SK-N-SH (cell line): ENCODE measurements around the gene EFHB. TPM values are rescaled to one million over a fixed set of nuclear protein-coding genes. Genes with fewer than 3 reads are reported as not detected.

ENCODE experiments used
- CTCF ChIA-PET: fragments of 300-600, 350-600 bp; formaldehyde crosslinking; extraction: SDS; loops from one replicate; lab custom pipeline; 2021; lab: Yijun Ruan, JAX
- POLR2A ChIA-PET: fragments of 350-600 bp; sonication (Branson Sonifier 250); formaldehyde crosslinking; extraction: SDS; loops from one replicate; lab custom pipeline; 2020; ENCODE audit warnings: antibody characterized with exemption, inconsistent platforms; lab: Yijun Ruan, JAX
- DNase-seq: peaks from one replicate; pipeline ENCODE4 v3.0.0; 2012
- H2AFZ ChIP-seq: fragments of 200-600 bp; sonication (generic); 2 replicates; pipeline ENCODE4 v1.8.1; 2016; ENCODE audit warnings: antibody characterized with exemption, mild to moderate bottlenecking, low read depth
- H3F3A ChIP-seq: fragments of 200-600 bp; sonication (generic); replicated peaks from 2 replicates; pipeline ENCODE3; 2016; ENCODE audit warnings: antibody characterized with exemption, mild to moderate bottlenecking; ENCODE audit not compliant: insufficient read depth
- H3K27ac ChIP-seq, 2 experiments: fragments of 200-500 bp in 1 of 2; fragments of 200-600 bp in 1 of 2; sonication (Bioruptor generic) in 1 of 2; sonication (generic), shearing (Covaris generic) in 1 of 2; 2 replicates each; pipeline versions ENCODE4 v1.5.1 to v1.6.1; 2014 to 2016; ENCODE audit warnings: low read depth in 2 of 2, inconsistent platforms in 1 of 2, low read length in 1 of 2, mild to moderate bottlenecking in 1 of 2, mixed read lengths in 1 of 2
- H3K27me3 ChIP-seq: fragments of 200-600 bp; sonication (generic), shearing (Covaris generic); 2 replicates; pipeline ENCODE4 v1.6.1; 2016; ENCODE audit warnings: mixed run types; ENCODE audit not compliant: insufficient read depth
- H3K36me3 ChIP-seq, 2 experiments: fragments of 200-500 bp in 1 of 2; fragments of 200-600 bp in 1 of 2; sonication (Bioruptor generic) in 1 of 2; sonication (generic) in 1 of 2; replicated peaks in 1 of 2; 2 replicates each; pipeline versions ENCODE3 to v1.5.1; 2014 to 2016; ENCODE audit warnings: low read length in 1 of 2, mild to moderate bottlenecking in 1 of 2; ENCODE audit not compliant: insufficient read depth in 2 of 2, control insufficient read depth in 1 of 2
- H3K4me1 ChIP-seq, 2 experiments: fragments of 200-500 bp in 1 of 2; fragments of 200-600 bp in 1 of 2; sonication (Bioruptor generic) in 1 of 2; sonication (generic), shearing (Covaris generic) in 1 of 2; 2 replicates each; pipeline versions ENCODE4 v1.5.1 to v1.6.1; 2014 to 2016; ENCODE audit warnings: low read depth in 1 of 2, low read length in 1 of 2, mixed run types in 1 of 2; ENCODE audit not compliant: insufficient read depth in 2 of 2, control insufficient read depth in 1 of 2
- H3K4me2 ChIP-seq: fragments of 200-600 bp; sonication (generic), shearing (Covaris generic); 2 replicates; pipeline ENCODE4 v1.6.1; 2017; ENCODE audit warnings: mixed run types
- H3K4me3 ChIP-seq, 2 experiments: fragments of 200-500 bp in 1 of 2; fragments of 200-600 bp in 1 of 2; sonication (Bioruptor generic) in 1 of 2; sonication (generic), shearing (Covaris generic) in 1 of 2; 2 replicates each; pipeline versions ENCODE4 v1.5.1 to v1.8.1; 2014 to 2016; ENCODE audit warnings: low read depth in 2 of 2, inconsistent platforms in 1 of 2, low read length in 1 of 2, mild to moderate bottlenecking in 1 of 2, mixed read lengths in 1 of 2, moderate library complexity in 1 of 2
- H3K79me2 ChIP-seq: fragments of 200-600 bp; sonication (generic); 2 replicates; pipeline ENCODE4 v1.8.1; 2017; ENCODE audit warnings: mild to moderate bottlenecking; ENCODE audit not compliant: insufficient read depth
- H3K9ac ChIP-seq: fragments of 200-600 bp; sonication (generic); 2 replicates; pipeline ENCODE4 v1.6.1; 2017; ENCODE audit warnings: mixed run types
- H3K9me2 ChIP-seq: fragments of 200-600 bp; sonication (generic); 2 replicates; pipeline ENCODE4 v1.6.1; 2017; ENCODE audit warnings: mixed run types
- H3K9me3 ChIP-seq: fragments of 200-600 bp; sonication (generic); 2 replicates; pipeline ENCODE4 v1.6.1; 2017; ENCODE audit warnings: mixed run types, mild to moderate bottlenecking, moderate library complexity
- H4K20me1 ChIP-seq: fragments of 200-600 bp; sonication (generic); 2 replicates; pipeline ENCODE4 v1.6.1; 2017; ENCODE audit warnings: mild to moderate bottlenecking, mixed run types; ENCODE audit not compliant: insufficient read depth
- EP300 ChIP-seq, 2 experiments: IDR thresholded peaks; 2 replicates each; pipeline versions ENCODE4 v1.4.0 to v1.6.1; 2012; ENCODE audit warnings: borderline replicate concordance in 1 of 2, low read depth in 1 of 2, low read length in 1 of 2
- EZH2phosphoT487 ChIP-seq: fragments of 200-600 bp; sonication (generic); IDR thresholded peaks from 2 replicates; pipeline ENCODE4 v1.6.1; 2017; ENCODE audit warnings: low read depth, mixed run types, mild to moderate bottlenecking, antibody characterized with exemption, moderate library complexity, borderline replicate concordance
- FOSL2 ChIP-seq: IDR thresholded peaks from 2 replicates; pipeline ENCODE4 v1.4.0; 2012; ENCODE audit warnings: low read depth, mild to moderate bottlenecking, moderate library complexity, borderline replicate concordance
- JUND ChIP-seq: IDR thresholded peaks from 2 replicates; pipeline ENCODE4 v1.4.0; 2012
- MEF2A ChIP-seq: IDR thresholded peaks from 2 replicates; pipeline ENCODE4 v1.4.0; 2012; ENCODE audit warnings: low read depth, borderline replicate concordance
- NRF1 ChIP-seq: IDR thresholded peaks from 2 replicates; pipeline ENCODE4 v1.6.1; 2012; ENCODE audit warnings: low read depth, mild to moderate bottlenecking, low read length
- POLR2AphosphoS5 ChIP-seq: IDR thresholded peaks from 2 replicates; pipeline ENCODE4 v1.6.1; 2012; ENCODE audit warnings: low read depth, low read length
- RAD21 ChIP-seq: IDR thresholded peaks from 2 replicates; pipeline ENCODE4 v1.6.1; 2012; ENCODE audit warnings: mild to moderate bottlenecking, low read length
- RCOR1 ChIP-seq: fragments of 150-350 bp; IDR thresholded peaks from 2 replicates; pipeline ENCODE4 v1.6.1; 2017; ENCODE audit warnings: antibody characterized with exemption, low read length
- TCF12 ChIP-seq: IDR thresholded peaks from 2 replicates; pipeline ENCODE4 v1.4.0; 2012
- TEAD4 ChIP-seq: IDR thresholded peaks from 2 replicates; pipeline ENCODE4 v1.4.0; 2012; ENCODE audit warnings: mild to moderate bottlenecking, borderline replicate concordance; ENCODE audit not compliant: insufficient read depth
- WGBS: methylation state at CpG from one replicate; pipeline ENCODE4 v1.1.6; 2017; ENCODE audit warnings: low lambda C conversion rate; 5-methylcytosine and 5-hydroxymethylcytosine counted together
- polyA plus RNA-seq, 3 experiments: library from polyadenylated mRNA; depleted of rRNA; stranded (reverse); fragments of >200 nt; gene quantifications; 2 replicates each; pipeline ENCODE4 v1.2.3, GENCODE V29; 2012
- TF ChIP-seq, protein P1 (sequence below): IDR thresholded peaks from 2 replicates; pipeline ENCODE4 v1.4.0; 2012; ENCODE audit warnings: low read depth, borderline replicate concordance
- TF ChIP-seq, protein P2 (sequence below): IDR thresholded peaks from 2 replicates; pipeline ENCODE4; 2012
- TF ChIP-seq, protein P3 (sequence below): fragments of 150-350 bp; IDR thresholded peaks from 2 replicates; pipeline ENCODE4 v1.6.1; 2017; ENCODE audit warnings: antibody characterized with exemption, low read length, low read depth, borderline replicate concordance

EFHB gene
- polyA plus RNA-seq, 1 of the 3 experiments (the other 2 are of a cell fraction) = 0.58 TPM

DNA sequence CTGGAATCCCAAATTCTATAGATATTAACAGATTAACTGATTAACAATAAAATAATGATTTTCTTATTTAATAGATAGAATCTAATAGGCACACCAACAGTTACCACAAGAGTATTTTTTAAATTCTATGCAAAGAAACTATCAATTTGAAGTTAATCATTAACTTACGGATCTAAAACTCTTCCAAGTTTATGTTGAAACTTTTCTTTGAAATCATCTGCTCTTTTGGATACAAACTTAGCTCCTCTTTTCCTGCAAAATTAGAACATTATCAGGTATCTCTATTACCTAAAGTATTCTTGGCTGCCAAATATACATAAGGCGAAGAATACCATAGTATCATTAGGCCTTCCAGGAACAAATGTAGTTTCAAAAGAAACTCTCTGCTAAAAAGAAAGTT is 34.8 kb downstream of the EFHB start:
- peak overlapping the region in 1 of 2 experiments; percentile 54; a peak in 1 of 4 replicates for H3K27ac ChIP-seq
- no peak overlapping the region for H3K4me3 ChIP-seq
- POLR2A ChIA-PET = no interaction called here
- H4K20me1 ChIP-seq = no peaks in the 10 kb centered on the region
- H3K9me3 ChIP-seq = no peaks in the 10 kb centered on the region
- no peaks in the 10 kb centered on the region for H3K36me3 ChIP-seq
- DNase-seq = no peak
- CTCF ChIA-PET = no interaction called here
- H3K4me1 ChIP-seq = peaks cover 0 to 16% of the 10 kb centered on the region in 2 experiments; a peak in 1 of 4 replicates
- TF ChIP-seq MEF2A (no peak), NRF1 (no peak), RAD21 (no peak), POLR2AphosphoS5 (no peak), TEAD4 (no peak), EZH2phosphoT487 (no peak), TCF12 (no peak), FOSL2 (no peak)
- TF ChIP-seq, protein P1, sequence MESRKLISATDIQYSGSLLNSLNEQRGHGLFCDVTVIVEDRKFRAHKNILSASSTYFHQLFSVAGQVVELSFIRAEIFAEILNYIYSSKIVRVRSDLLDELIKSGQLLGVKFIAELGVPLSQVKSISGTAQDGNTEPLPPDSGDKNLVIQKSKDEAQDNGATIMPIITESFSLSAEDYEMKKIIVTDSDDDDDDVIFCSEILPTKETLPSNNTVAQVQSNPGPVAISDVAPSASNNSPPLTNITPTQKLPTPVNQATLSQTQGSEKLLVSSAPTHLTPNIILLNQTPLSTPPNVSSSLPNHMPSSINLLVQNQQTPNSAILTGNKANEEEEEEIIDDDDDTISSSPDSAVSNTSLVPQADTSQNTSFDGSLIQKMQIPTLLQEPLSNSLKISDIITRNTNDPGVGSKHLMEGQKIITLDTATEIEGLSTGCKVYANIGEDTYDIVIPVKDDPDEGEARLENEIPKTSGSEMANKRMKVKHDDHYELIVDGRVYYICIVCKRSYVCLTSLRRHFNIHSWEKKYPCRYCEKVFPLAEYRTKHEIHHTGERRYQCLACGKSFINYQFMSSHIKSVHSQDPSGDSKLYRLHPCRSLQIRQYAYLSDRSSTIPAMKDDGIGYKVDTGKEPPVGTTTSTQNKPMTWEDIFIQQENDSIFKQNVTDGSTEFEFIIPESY = no peak
- TF ChIP-seq, protein P2, sequence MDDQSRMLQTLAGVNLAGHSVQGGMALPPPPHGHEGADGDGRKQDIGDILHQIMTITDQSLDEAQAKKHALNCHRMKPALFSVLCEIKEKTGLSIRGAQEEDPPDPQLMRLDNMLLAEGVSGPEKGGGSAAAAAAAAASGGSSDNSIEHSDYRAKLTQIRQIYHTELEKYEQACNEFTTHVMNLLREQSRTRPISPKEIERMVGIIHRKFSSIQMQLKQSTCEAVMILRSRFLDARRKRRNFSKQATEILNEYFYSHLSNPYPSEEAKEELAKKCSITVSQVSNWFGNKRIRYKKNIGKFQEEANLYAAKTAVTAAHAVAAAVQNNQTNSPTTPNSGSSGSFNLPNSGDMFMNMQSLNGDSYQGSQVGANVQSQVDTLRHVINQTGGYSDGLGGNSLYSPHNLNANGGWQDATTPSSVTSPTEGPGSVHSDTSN = no peak
- TF ChIP-seq, protein P3, sequence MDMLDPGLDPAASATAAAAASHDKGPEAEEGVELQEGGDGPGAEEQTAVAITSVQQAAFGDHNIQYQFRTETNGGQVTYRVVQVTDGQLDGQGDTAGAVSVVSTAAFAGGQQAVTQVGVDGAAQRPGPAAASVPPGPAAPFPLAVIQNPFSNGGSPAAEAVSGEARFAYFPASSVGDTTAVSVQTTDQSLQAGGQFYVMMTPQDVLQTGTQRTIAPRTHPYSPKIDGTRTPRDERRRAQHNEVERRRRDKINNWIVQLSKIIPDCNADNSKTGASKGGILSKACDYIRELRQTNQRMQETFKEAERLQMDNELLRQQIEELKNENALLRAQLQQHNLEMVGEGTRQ = no peak
- 0 out of 2 replicates have a peak overlapping the region, but pooled peaks have one; percentile 27 for H3K9ac ChIP-seq
- WGBS = 94% methylated on average over 2 of the region's 2 CpGs
- peak overlapping the region; percentile 34; the same call in 1 of the 2 replicates for H3K4me2 ChIP-seq
- H3K27me3 ChIP-seq = no peaks in the 10 kb centered on the region
- no peaks in the 10 kb centered on the region for H3K9me2 ChIP-seq
- peak overlapping the region; percentile 56; the same call in 1 of the 2 replicates for H2AFZ ChIP-seq
- H3K79me2 ChIP-seq = no peaks in the 10 kb centered on the region
- peaks cover 4% of the 10 kb centered on the region for H3F3A ChIP-seq

DNA sequence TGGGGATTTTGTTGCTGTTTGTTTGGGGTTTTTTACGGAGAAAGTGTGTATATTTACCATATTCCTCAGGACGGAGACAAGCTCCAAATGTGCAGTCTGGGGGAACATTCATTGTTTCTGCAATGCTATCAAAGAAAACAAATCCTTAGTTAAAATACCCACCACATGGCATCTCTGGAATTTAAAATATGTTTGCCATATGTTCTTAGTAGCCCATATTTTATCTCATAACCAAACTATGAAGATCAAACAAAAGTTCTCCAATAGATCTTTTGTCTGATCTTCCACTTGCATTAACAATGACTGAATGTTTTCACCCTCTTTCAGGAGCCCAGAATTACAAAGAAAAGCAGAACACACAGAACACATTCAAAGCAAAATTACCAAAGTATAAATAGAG is 35.3 kb downstream of the EFHB start:
- Histone ChIP-seq H3K27me3 (no peaks in the 10 kb centered on the region), H4K20me1 (no peaks in the 10 kb centered on the region), H3K79me2 (no peaks in the 10 kb centered on the region), H3K4me2 (peak overlapping the region; percentile 34; the same call in 1 of the 2 replicates), H3K9me2 (no peaks in the 10 kb centered on the region), H3K36me3 (no peaks in the 10 kb centered on the region), H3K27ac (peak overlapping the region in 1 of 2 experiments; percentile 54; a peak in 3 of 4 replicates), H2AFZ (peak overlapping the region; percentile 56), H3K9me3 (no peaks in the 10 kb centered on the region), H3K9ac (peak overlapping the region; percentile 27; the same call in 1 of the 2 replicates), H3K4me3 (no peak overlapping the region; a peak in 1 of 4 replicates), H3K4me1 (peaks cover 0 to 16% of the 10 kb centered on the region in 2 experiments; a peak in 1 of 4 replicates), H3F3A (peaks cover 4% of the 10 kb centered on the region)
- CTCF ChIA-PET = interaction anchor here (0.7 kb wide), 1 partner anchor 31 kb away, joined by 3 read pairs; no protein-coding TSS in a partner anchor
- DNase-seq = no peak
- POLR2A ChIA-PET = no interaction called here
- peak; percentile 32; the same call in 1 of the 2 replicates for TF ChIP-seq JUND
- TF ChIP-seq RCOR1 = no peak
- TF ChIP-seq TCF12 = peak; percentile 81
- TF ChIP-seq TEAD4 = peak; percentile 61; the same call in 1 of the 2 replicates
- peak in 1 of 2 experiments; percentile 37; a peak in 1 of 4 replicates for TF ChIP-seq EP300 (IDR thresholded peaks at IDR 0.05; ENCODE audit: borderline replicate concordance in 1 of 2, low read depth in 1 of 2, low read length in 1 of 2)
- WGBS = 46% methylated on average over 2 of the region's 2 CpGs
